Karpas-422 (cell line): Measurements from ENCODE around the gene CCSER1. TPM values are rescaled to one million over a fixed set of nuclear protein-coding genes. Genes with fewer than 3 reads are reported as not detected.

Experiments used
- DNase-seq: peaks from one replicate; pipeline ENCODE4 v3.0.0-alpha.2; 2015
- H2AFZ ChIP-seq: fragments of 200-600 bp; sonication (generic); 2 replicates; pipeline ENCODE4 v1.6.1; 2014; ENCODE audit warnings: antibody characterized with exemption, low read length, mixed read lengths
- H3K27ac ChIP-seq: fragments of 200-600 bp; sonication (generic); 2 replicates; pipeline ENCODE4 v1.5.1; 2014; ENCODE audit warnings: mild to moderate bottlenecking, low read length, moderate library complexity
- H3K27me3 ChIP-seq: fragments of 200-600 bp; sonication (generic); 2 replicates; pipeline ENCODE4 v1.6.1; 2014; ENCODE audit warnings: low read length, mixed read lengths
- H3K36me3 ChIP-seq: fragments of 200-600 bp; sonication (generic); 2 replicates; pipeline ENCODE4 v1.6.1; 2014; ENCODE audit warnings: low read length, mixed read lengths; ENCODE audit not compliant: insufficient read depth
- H3K4me1 ChIP-seq: fragments of 200-600 bp; sonication (generic); 2 replicates; pipeline ENCODE4 v1.6.1; 2014; ENCODE audit warnings: mild to moderate bottlenecking, low read length, mixed read lengths
- H3K4me2 ChIP-seq: fragments of 200-600 bp; sonication (generic); 2 replicates; pipeline ENCODE4 v1.6.1; 2014; ENCODE audit warnings: low read length, low read depth, mild to moderate bottlenecking; ENCODE audit not compliant: poor library complexity, severe bottlenecking
- H3K4me3 ChIP-seq: fragments of 200-600 bp; sonication (generic); 2 replicates; pipeline ENCODE4 v1.5.1; 2014; ENCODE audit warnings: mild to moderate bottlenecking, antibody characterized with exemption, low read length, mixed read lengths
- H3K79me2 ChIP-seq: fragments of 200-600 bp; sonication (generic); 2 replicates; pipeline ENCODE4 v1.6.1; 2014; ENCODE audit warnings: mild to moderate bottlenecking, low read length, mixed read lengths
- H3K9ac ChIP-seq: fragments of 200-600 bp; sonication (generic); 2 replicates; pipeline ENCODE4 v1.6.0; 2014; ENCODE audit warnings: low read length
- H3K9me2 ChIP-seq: fragments of 200-600 bp; sonication (generic), shearing (Covaris generic); replicated peaks from 2 replicates; pipeline ENCODE4 v1.6.0; 2014; ENCODE audit warnings: mild to moderate bottlenecking, low read length, moderate library complexity; ENCODE audit not compliant: insufficient read depth
- H3K9me3 ChIP-seq: fragments of 300-700, 200-600 bp; sonication (generic); 2 replicates; pipeline ENCODE4 v1.6.1; 2014; ENCODE audit warnings: low read length, mixed read lengths
- H4K20me1 ChIP-seq: fragments of 200-600 bp; sonication (generic); 2 replicates; pipeline ENCODE4 v1.6.1; 2014; ENCODE audit warnings: mild to moderate bottlenecking, antibody characterized with exemption, low read length, low read depth; ENCODE audit not compliant: insufficient read depth
- total RNA-seq: library from RNA; depleted of rRNA; stranded (reverse); fragments of >200 nt; shearing (Covaris generic); gene quantifications from 2 replicates; pipeline ENCODE4 v1.2.3, GENCODE V29; 2014; ENCODE audit warnings: low replicate concordance

CCSER1 gene
- total RNA-seq, 1 experiment from 2014 or later, result 3.6 TPM

- no peaks in the 10 kb centered on the region for H3K4me1 ChIP-seq
- H3K27ac ChIP-seq, result no peak overlapping the region
- no peaks in the 10 kb centered on the region for H3K79me2 ChIP-seq
- H3K9me2 ChIP-seq, result no peaks in the 10 kb centered on the region
- no peaks in the 10 kb centered on the region for H3K36me3 ChIP-seq
- H3K9ac ChIP-seq, result no peak overlapping the region
- H3K9me3 ChIP-seq, result no peaks in the 10 kb centered on the region
- H3K4me2 ChIP-seq, result no peak overlapping the region
- H3K27me3 ChIP-seq, result no peaks in the 10 kb centered on the region
- H3K4me3 ChIP-seq, result no peak overlapping the region
- no peak overlapping the region for H2AFZ ChIP-seq
- DNase-seq, result peak; percentile 25
- H4K20me1 ChIP-seq, result no peaks in the 10 kb centered on the region
Measured at GRCh38 chr4:90240333-90240732, 113.1 kb downstream of the CCSER1 start.

- Histone ChIP-seq H3K27ac (no peak overlapping the region), H3K27me3 (no peaks in the 10 kb centered on the region), H3K9me2 (no peaks in the 10 kb centered on the region), H3K4me2 (no peak overlapping the region), H3K4me1 (no peaks in the 10 kb centered on the region), H3K79me2 (no peaks in the 10 kb centered on the region), H2AFZ (no peak overlapping the region), H3K9ac (no peak overlapping the region), H3K9me3 (no peaks in the 10 kb centered on the region), H4K20me1 (no peaks in the 10 kb centered on the region), H3K36me3 (no peaks in the 10 kb centered on the region), H3K4me3 (no peak overlapping the region)
- no peak for DNase-seq
Measured at GRCh38 chr4:90241008-90241407, 113.8 kb downstream of the CCSER1 start.

GRCh38 chr4:90245837-90246236 lies 118.6 kb downstream of the CCSER1 start:
- H3K4me2 ChIP-seq, result no peak overlapping the region

GRCh38 chr4:90246816-90247215 lies 119.6 kb downstream of the CCSER1 start:
- H3K9me3 ChIP-seq, result no peaks in the 10 kb centered on the region
- no peaks in the 10 kb centered on the region for H3K36me3 ChIP-seq
- no peak overlapping the region for H3K27ac ChIP-seq
- H4K20me1 ChIP-seq, result no peaks in the 10 kb centered on the region
- no peak overlapping the region for H3K9ac ChIP-seq
- H3K27me3 ChIP-seq, result no peaks in the 10 kb centered on the region
- H3K4me3 ChIP-seq, result no peak overlapping the region
- 0 out of 2 replicates have a peak, but pooled peaks cover 7% of the 10 kb centered on the region for H3K4me1 ChIP-seq
- no peak for DNase-seq
- H2AFZ ChIP-seq, result no peak overlapping the region
- no peaks in the 10 kb centered on the region for H3K9me2 ChIP-seq
- no peaks in the 10 kb centered on the region for H3K79me2 ChIP-seq
- no peak overlapping the region for H3K4me2 ChIP-seq

More at GRCh38 chr4:90245837-90246236, 118.6 kb downstream of the CCSER1 start:
- no peak overlapping the region for H3K9ac ChIP-seq
- no peaks in the 10 kb centered on the region for H3K27me3 ChIP-seq
- no peaks in the 10 kb centered on the region for H3K9me3 ChIP-seq
- H3K4me3 ChIP-seq, result no peak overlapping the region
- no peaks in the 10 kb centered on the region for H3K9me2 ChIP-seq
- H3K36me3 ChIP-seq, result no peaks in the 10 kb centered on the region
- no peak overlapping the region for H2AFZ ChIP-seq
- H3K4me1 ChIP-seq, result 0 out of 2 replicates have a peak, but pooled peaks cover 7% of the 10 kb centered on the region
- DNase-seq, result no peak
- H3K79me2 ChIP-seq, result no peaks in the 10 kb centered on the region
- H3K27ac ChIP-seq, result no peak overlapping the region
- H4K20me1 ChIP-seq, result no peaks in the 10 kb centered on the region

- Histone ChIP-seq H3K9me3 (no peaks in the 10 kb centered on the region), H3K79me2 (no peaks in the 10 kb centered on the region), H4K20me1 (no peaks in the 10 kb centered on the region), H3K4me3 (no peak overlapping the region), H3K27ac (no peak overlapping the region), H3K36me3 (no peaks in the 10 kb centered on the region), H3K9ac (no peak overlapping the region), H3K9me2 (no peaks in the 10 kb centered on the region), H3K4me2 (no peak overlapping the region), H2AFZ (no peak overlapping the region), H3K4me1 (0 out of 2 replicates have a peak, but pooled peaks cover 1% of the 10 kb centered on the region), H3K27me3 (no peaks in the 10 kb centered on the region)
- DNase-seq, result no peak
Measured at GRCh38 chr4:90254357-90254756, 127.2 kb downstream of the CCSER1 start.

GRCh38 chr4:90274175-90274574 lies 147.0 kb downstream of the CCSER1 start:
- H2AFZ ChIP-seq, result no peak overlapping the region
- H3K4me1 ChIP-seq, result no peaks in the 10 kb centered on the region
- H3K4me2 ChIP-seq, result no peak overlapping the region
- no peaks in the 10 kb centered on the region for H3K79me2 ChIP-seq
- H3K27ac ChIP-seq, result no peak overlapping the region
- no peaks in the 10 kb centered on the region for H3K9me3 ChIP-seq
- no peaks in the 10 kb centered on the region for H3K36me3 ChIP-seq
- DNase-seq, result no peak
- no peaks in the 10 kb centered on the region for H3K9me2 ChIP-seq
- no peak overlapping the region for H3K4me3 ChIP-seq
- no peak overlapping the region for H3K9ac ChIP-seq
- no peaks in the 10 kb centered on the region for H3K27me3 ChIP-seq
- H4K20me1 ChIP-seq, result no peaks in the 10 kb centered on the region

- H3K9me2 ChIP-seq, result no peaks in the 10 kb centered on the region
- H3K36me3 ChIP-seq, result no peaks in the 10 kb centered on the region
- H3K4me1 ChIP-seq, result no peaks in the 10 kb centered on the region
- no peak overlapping the region for H2AFZ ChIP-seq
- no peak overlapping the region for H3K9ac ChIP-seq
- no peaks in the 10 kb centered on the region for H4K20me1 ChIP-seq
- no peak overlapping the region for H3K4me3 ChIP-seq
- no peak overlapping the region for H3K4me2 ChIP-seq
- H3K27ac ChIP-seq, result no peak overlapping the region
- no peak for DNase-seq
- H3K27me3 ChIP-seq, result no peaks in the 10 kb centered on the region
- no peaks in the 10 kb centered on the region for H3K79me2 ChIP-seq
- H3K9me3 ChIP-seq, result no peaks in the 10 kb centered on the region
Measured at GRCh38 chr4:90280954-90281353, 153.8 kb downstream of the CCSER1 start.

- DNase-seq, result no peak
- Histone ChIP-seq H3K27me3 (no peaks in the 10 kb centered on the region), H3K9ac (no peak overlapping the region)
Measured at GRCh38 chr4:90281541-90282355, 154.6 kb downstream of the CCSER1 start.

More at GRCh38 chr4:90281541-90282355, 154.6 kb downstream of the CCSER1 start:
- Histone ChIP-seq H3K79me2 (no peaks in the 10 kb centered on the region), H3K4me1 (no peaks in the 10 kb centered on the region), H3K9me2 (no peaks in the 10 kb centered on the region), H3K4me3 (no peak overlapping the region), H3K9me3 (no peaks in the 10 kb centered on the region), H4K20me1 (no peaks in the 10 kb centered on the region), H3K36me3 (no peaks in the 10 kb centered on the region), H3K4me2 (no peak overlapping the region), H3K27ac (no peak overlapping the region), H2AFZ (no peak overlapping the region)
